GM18868 (cell line): ENCODE data around the gene RNF11.
"Not testable (repeated sequence)": the region's sequence is repeated elsewhere in the genome, so short reads cannot be mapped to it uniquely, and the experiment has no call there.

ENCODE experiments used
- ATAC-seq: cut with Tn5 transposase; IDR thresholded peaks from one replicate; pipeline ENCODE4 v1.9.1; 2021; ENCODE audit warnings: mild to moderate bottlenecking, moderate library complexity; ENCODE audit not compliant: unreplicated experiment

The RNF11 gene

GRCh38 chr1:51227231-51227960 is 8.7 kb upstream of the RNF11 start:
- ATAC-seq: not testable (repeated sequence)

GRCh38 chr1:51228471-51228870 is 7.6 kb upstream of the RNF11 start:
- ATAC-seq: not testable (repeated sequence)

GRCh38 chr1:51230501-51231078 is 5.5 kb upstream of the RNF11 start:
- no peak for ATAC-seq

- ATAC-seq: no peak
These were observed 5.0 kb upstream of the RNF11 start for GRCh38 chr1:51231120-51231519.

GRCh38 chr1:51231896-51232295 is 4.2 kb upstream of the RNF11 start:
- no peak for ATAC-seq

GRCh38 chr1:51234236-51234635 is 1.8 kb upstream of the RNF11 start:
- not testable (repeated sequence) for ATAC-seq

GRCh38 chr1:51234721-51235425 is 1.2 kb upstream of the RNF11 start:
- peak; percentile 64 for ATAC-seq

- peak; percentile 10 for ATAC-seq
These were observed 668 bp downstream of the RNF11 start for GRCh38 chr1:51236531-51237350.

GRCh38 chr1:51237351-51238033 is 1.4 kb downstream of the RNF11 start:
- ATAC-seq: no peak

- ATAC-seq: no peak
These were observed 1.9 kb downstream of the RNF11 start for GRCh38 chr1:51238034-51238403.

GRCh38 chr1:51240084-51240483 is 4.0 kb downstream of the RNF11 start:
- ATAC-seq: no peak

GRCh38 chr1:51241119-51241518 is 5.0 kb downstream of the RNF11 start:
- ATAC-seq: no peak

- no peak for ATAC-seq
These were observed 6.5 kb downstream of the RNF11 start for GRCh38 chr1:51242546-51242945.

- peak; percentile 97 for ATAC-seq
These were observed 10.9 kb downstream of the RNF11 start for GRCh38 chr1:51247022-51247421.

- ATAC-seq: no peak
These were observed 11.4 kb downstream of the RNF11 start for GRCh38 chr1:51247499-51247898.

GRCh38 chr1:51249445-51249844 is 13.4 kb downstream of the RNF11 start:
- ATAC-seq: no peak

- not testable (repeated sequence) for ATAC-seq
These were observed 14.7 kb downstream of the RNF11 start for GRCh38 chr1:51250729-51251128.

GRCh38 chr1:51251165-51251564 is 15.1 kb downstream of the RNF11 start:
- not testable (repeated sequence) for ATAC-seq

GRCh38 chr1:51252366-51252765 is 16.3 kb downstream of the RNF11 start:
- no peak for ATAC-seq

GRCh38 chr1:51253691-51254090 is 17.6 kb downstream of the RNF11 start:
- ATAC-seq: no peak

- no peak for ATAC-seq
These were observed 19.3 kb downstream of the RNF11 start for GRCh38 chr1:51255331-51255730.
